Endometrial microvascular endothelial cells (primary cell): ENCODE results near the gene DEGS1. TPM values are rescaled to one million over a fixed set of nuclear protein-coding genes. Genes with fewer than 3 reads are reported as not detected.

Source experiments
- in situ Hi-C: cut with HindIII; loops from 2 replicates; pipeline ENCODE4 v1.10.0; 2017; ENCODE audit warnings: low sequenced_read_pairs, low pct_unique_long_range_greater_than_20kb; ENCODE audit errors: inconsistent ontology term
- total RNA-seq: library from RNA; depleted of rRNA; stranded (reverse); fragments of >200 nt; gene quantifications from one replicate; pipeline ENCODE4 v1.2.3, GENCODE V29; 2015; ENCODE audit errors: inconsistent ontology term

Gene DEGS1
- total RNA-seq, 1 donor from 2014 or later = 190 TPM

DNA sequence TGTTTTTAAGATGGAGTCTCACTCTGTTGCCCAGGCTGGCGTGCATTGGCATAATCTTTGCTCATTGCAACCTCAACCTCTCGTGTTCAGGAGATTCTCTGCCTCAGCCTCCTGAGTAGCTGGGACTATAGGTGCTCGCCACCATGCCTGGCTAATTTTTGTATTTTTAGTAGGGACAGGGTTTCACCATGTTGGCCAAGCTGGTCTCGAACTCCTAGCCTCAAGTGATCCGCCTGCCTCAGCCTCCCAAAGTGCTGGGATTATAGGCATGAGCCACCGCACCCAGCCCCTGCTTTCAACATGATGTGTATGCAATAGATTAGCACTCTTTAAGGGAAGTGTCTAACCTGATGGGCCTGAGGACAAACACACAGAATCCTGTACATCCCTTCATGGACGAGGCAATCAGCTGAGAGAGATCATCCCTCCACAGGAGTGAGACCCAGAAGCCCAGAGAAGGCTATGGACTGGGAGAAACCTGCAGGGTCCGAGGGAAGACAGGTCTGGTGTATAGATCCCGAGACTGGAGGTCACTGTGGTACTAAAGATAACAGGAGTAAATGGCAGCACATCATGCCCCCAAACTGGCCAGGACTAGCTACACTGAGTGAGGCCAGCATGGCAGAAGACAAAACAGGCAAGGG is 5.6 kb upstream of the DEGS1 start:
- in situ Hi-C loops = no loop called here

DNA sequence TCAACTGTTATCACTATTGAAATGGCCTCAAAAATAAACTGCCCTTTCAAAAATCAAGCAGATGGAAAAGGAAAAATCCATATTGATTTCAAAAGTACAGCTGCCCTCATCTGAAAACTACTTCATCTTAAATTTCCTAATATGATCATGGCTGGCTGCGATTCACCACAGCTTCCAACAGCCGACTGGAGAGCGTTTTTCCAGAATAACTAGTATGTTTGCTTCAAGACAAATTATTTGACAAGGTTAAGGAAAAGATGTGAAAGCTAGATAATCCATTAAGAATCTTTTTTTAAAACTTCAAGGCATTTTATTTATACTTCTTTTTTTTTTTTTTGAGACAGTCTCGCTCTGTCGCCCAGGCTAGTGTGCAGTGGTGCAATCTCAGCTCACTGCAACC is 4.1 kb upstream of the DEGS1 start:
- in situ Hi-C loops = no loop called here

DNA sequence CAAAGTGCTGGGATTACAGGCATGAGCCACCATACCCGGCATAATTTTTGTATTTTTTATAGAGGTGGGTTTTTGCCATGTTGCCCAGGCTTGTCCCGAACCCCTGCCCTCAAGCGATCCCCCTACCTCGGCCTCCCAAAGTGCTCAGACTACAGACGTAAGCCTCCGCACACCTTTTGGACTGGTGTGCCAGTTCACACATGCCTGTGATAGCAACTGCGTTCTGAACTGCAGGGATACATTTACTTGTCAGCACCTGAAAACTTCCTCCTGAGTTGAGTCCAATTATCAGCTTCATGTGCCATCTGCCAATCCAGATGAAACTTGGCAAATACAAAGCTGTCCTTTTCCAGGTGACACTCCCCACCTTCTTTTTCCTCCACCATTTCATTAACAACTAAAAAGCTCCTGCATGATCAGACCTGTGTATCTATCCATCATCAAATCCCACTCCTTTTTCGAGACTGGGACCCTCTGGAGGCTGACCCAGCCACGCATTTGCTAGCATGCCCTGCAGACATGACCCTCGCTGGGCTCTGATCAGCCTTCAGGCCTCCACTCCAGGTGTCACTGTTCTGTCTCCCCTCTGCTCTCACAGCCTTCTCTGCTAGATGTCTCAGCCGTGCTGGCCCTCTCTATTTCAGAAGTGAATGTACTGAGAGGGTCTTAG is 2.1 kb upstream of the DEGS1 start:
- in situ Hi-C loops = no loop called here

DNA sequence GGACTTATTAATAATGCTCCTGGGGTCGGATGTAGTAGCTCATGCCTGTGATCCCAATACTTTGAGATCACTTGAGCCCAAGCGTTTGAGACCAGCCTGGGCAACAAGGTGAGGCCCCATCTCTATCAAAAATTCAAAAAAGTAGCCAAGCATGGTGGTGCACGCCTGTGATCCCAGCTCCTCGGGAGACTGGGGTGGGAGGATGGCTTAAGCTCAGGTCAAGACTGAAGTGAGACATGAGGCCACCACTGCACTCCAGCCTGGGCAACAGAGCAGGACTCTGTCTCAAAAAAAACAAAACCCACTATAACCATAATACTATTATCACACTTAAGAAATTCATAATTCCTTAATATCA is 1.6 kb upstream of the DEGS1 start:
- in situ Hi-C loops = no loop called here

DNA sequence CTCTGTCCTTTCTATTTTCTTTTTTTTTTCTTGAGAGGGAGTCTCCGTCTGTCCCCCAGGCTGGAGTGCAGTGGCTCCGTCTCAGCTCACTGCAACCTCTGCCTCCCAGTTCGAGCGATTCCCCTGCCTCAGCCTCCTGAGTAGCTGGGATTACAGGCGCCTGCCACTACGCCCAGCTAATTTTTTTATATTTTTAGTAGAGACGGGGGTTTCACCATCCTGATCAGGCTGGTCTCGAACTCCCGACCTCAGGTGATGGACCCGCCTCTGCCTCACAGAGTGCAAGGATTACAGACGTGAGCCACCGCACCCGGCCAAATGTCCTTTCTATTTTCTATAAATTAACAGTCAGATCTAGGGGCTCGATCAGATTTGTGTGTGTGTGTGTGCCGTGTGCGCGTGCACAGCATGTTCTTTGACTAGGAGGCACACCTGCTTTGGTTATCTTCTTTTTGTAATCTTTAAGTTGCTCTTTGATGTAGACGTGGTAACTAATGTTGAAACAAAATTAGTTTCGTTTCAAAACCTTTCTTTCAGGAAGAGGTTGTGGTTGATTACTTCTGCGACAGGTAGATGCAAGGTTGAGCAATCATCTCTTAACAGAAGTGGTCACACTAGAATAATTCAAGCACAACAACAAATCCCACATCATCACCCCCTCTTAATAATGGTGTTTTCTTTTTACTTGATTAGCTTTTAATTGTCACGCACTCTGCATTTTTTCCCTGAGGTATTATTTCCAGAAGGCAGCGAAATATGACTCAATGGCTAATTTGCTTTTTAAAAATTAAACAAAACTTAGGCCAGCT is 779 bp upstream of the DEGS1 start:
- in situ Hi-C loops = no loop called here

DNA sequence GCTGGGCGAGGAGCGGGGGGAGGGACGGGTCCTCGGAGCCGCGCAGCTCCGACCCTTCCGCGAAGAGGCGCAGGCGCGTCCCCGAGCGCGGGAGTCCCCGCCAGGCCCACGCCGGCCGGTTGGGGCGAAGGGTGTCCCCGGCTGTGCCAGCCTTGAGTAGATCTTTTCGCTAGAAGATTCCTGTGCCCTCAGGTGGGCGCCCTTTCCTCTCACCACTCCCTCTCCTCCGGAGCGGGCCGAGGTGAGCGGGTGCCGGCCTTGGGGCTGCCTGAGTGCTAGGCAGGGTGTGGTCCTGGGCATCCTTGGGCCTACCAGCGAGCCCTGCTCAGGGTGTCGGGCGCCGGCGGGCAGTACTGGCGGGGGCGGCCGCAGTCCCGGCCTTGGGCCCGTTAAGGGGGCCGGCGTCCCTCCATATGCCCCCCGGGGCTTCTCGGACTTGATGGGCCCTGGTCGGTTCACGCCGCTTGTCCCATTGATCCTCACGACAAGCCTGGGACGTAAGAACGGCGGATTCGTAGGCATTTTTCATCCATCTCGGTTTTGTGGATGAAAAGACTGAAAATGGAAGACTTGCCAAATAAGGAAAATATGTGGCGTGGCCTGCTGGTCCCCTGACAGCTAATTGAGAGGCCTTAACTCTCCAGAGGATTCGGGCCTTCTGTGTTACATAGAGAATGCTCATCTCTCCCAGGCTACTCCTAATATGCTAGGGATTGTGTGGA is 712 bp downstream of the DEGS1 start:
- in situ Hi-C loops = no loop called here

GRCh38 chr1:224185208-224185607 is 2.2 kb downstream of the DEGS1 start:
- in situ Hi-C loops = no loop called here

DNA sequence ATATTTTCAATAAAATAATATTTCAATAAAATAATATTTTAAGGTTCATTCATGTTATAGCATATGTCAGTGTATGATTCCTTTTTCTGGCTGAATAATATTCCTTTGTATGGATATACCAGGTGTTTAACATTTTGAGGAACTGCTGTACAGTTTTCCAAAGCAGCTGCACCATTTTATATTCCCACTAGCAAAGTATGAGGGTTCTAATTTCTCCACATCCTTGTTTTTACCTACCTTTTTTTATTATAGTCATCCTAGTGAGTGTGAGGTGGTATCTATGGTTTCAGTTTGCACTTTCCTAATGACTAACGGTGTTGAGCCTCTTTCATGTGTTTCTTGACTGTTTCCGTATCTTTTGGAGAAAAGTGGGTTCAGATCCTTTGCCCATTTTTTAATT is 5.2 kb downstream of the DEGS1 start:
- in situ Hi-C loops = no loop called here

DNA sequence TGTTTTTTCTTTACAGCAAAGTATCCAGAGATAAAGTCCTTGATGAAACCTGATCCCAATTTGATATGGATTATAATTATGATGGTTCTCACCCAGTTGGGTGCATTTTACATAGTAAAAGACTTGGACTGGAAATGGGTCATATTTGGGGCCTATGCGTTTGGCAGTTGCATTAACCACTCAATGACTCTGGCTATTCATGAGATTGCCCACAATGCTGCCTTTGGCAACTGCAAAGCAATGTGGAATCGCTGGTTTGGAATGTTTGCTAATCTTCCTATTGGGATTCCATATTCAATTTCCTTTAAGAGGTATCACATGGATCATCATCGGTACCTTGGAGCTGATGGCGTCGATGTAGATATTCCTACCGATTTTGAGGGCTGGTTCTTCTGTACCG is 6.5 kb downstream of the DEGS1 start:
- in situ Hi-C loops = no loop called here

GRCh38 chr1:224192082-224192788 is 9.2 kb downstream of the DEGS1 start:
- in situ Hi-C loops = no loop called here

GRCh38 chr1:224193319-224193966 is 10.4 kb downstream of the DEGS1 start:
- in situ Hi-C loops = no loop called here

GRCh38 chr1:224196813-224197600 is 14.0 kb downstream of the DEGS1 start:
- in situ Hi-C loops = no loop called here

DNA sequence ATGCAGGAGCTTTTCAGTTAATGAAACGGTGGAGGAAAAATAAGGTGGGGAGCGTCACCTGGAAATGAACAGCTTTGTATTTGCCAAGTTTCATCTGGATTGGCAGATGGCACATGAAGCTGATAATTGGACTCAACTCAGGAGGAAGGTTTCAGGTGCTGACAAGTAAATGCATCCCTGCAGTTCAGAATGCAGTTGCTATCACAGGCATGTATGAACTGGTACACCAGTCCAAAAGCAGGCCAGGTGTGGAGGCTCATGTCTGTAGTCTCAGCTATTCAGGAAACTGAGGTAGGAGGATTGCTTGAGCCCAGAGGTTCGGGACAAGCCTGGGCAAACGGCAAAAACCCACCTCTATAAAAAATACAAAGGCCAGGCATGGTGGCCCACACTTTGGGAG is 15.5 kb downstream of the DEGS1 start:
- in situ Hi-C loops = no loop called here

GRCh38 chr1:224199679-224200078 is 16.6 kb downstream of the DEGS1 start:
- in situ Hi-C loops = no loop called here

DNA sequence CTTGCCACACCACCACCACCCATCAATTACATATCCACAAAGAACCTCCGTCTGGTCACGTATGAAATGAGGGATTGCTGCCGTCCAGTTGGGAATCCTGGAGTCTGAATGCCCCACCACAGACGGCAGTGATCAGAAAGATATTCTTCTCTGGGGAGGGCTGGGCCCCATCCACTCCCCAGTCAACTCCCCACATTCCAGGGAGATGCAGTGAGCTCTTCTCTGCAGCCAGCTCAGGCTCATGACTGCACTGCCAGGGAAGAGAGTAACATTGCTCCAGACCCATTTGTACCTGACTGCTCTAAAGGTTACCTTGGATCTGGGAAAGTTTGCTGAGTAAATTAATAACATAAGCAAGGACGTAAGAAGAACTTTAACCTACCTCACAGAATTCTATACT is 18.3 kb downstream of the DEGS1 start:
- in situ Hi-C loops = no loop called here

- in situ Hi-C loops = no loop called here
Measured at GRCh38 chr1:224201853-224202252, 18.8 kb downstream of the DEGS1 start.

- in situ Hi-C loops = no loop called here
Measured at GRCh38 chr1:224203243-224204016, 20.4 kb downstream of the DEGS1 start.
